ENCODE data around the gene FNDC3B. TPM values are rescaled to one million over a fixed set of nuclear protein-coding genes. Genes with fewer than 3 reads are reported as not detected.

Gene FNDC3B
- total and polyA plus RNA-seq, 2 of the 8 experiments (the other 6 are each of a cell fraction or from before 2014, with no cell fraction given): 14.1 to 44.4 TPM

DNA sequence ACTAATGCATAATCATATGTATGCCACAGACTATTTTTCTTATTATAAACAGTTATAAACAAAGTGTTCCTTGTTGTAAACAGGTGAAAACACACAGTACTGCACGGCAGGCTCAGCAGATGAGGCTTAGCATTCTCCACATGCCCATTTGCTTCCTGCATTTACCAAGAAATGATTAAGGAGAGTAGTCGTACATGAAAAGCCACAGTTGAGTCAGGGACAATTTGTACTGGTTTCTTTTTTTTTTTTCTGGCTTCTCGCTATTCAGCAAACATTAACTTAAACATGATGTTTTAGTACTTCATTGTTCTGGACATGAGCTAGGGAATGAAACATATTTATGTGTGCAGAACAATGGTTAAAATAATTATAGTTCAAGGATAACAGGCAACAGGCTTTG is 345.5 kb downstream of the FNDC3B start (continued):
- no peak for TF ChIP-seq CTBP2 (IDR thresholded peaks at IDR 0.05; ENCODE audit: borderline replicate concordance, insufficient read depth, insufficient read length, low read length)
- TF ChIP-seq SIX5 (IDR thresholded peaks at IDR 0.05; ENCODE audit: low read depth, low read length): no peak
- no peak for TF ChIP-seq POLR2A (IDR thresholded peaks at IDR 0.05; ENCODE audit: control extremely low read depth in 1 of 2, low read depth in 2 of 2, low read length in 2 of 2)
